Cardiac ventricle fibroblast (primary cell): ENCODE measurements around the gene KCNQ4. TPM values are rescaled to one million over a fixed set of nuclear protein-coding genes. Genes with fewer than 3 reads are reported as not detected.

Experiments used
- total RNA-seq: library from RNA; depleted of rRNA; stranded (reverse); fragments of >200 nt; gene quantifications from 2 replicates; pipeline ENCODE4 v1.2.3, GENCODE V29; 2015

KCNQ4 gene
- 0.10 TPM in 1 of 2 replicates, not detected in the other for total RNA-seq

DNA sequence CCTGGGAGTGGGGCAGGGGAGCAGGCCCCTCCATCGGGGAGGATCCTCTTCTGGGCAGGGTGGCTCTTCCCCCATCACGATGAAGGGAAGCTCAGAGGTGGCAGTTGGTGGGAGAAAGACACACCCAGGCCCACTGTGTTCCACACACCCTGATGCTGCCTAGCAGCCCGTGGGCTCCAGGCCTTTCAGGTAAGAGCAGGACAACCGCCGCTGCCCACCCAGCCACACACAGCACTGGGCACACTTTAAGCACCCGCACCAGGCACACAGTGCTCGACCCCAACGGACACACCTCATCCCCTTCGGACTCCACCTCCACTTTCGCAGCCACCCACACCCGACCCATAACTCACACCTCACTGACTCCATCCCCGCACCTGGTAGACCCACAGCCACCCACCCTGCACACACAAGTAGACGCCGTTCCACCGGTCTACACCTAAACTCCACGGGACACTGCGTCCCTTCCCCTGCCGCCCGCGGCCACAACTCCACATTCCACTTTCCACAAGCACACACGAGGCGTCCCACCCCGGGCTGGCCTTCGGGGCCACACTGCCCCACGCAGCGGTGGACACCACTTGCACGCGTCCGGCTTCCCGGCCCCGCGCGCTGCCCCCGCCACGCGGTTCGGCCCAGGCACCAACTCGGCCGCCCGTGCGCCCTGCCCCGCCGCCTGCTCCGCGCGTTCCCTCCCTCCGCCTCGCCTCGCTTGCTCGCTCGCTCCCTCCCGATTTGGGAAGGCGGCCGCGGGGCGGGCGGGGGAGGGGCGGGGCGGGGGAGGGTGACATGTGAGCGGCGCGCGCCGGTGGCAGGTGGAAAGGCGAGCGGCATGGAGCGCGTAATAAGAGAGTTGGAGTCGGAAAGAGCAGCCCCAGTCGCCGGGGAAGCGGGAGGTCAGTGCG is at the start of gene KCNQ4:
Gene KCNQ4 (plus strand): TSS at position 787 of the 905 bp plus-strand sequence. CDS start 307 bp downstream, outside the sequence.

DNA sequence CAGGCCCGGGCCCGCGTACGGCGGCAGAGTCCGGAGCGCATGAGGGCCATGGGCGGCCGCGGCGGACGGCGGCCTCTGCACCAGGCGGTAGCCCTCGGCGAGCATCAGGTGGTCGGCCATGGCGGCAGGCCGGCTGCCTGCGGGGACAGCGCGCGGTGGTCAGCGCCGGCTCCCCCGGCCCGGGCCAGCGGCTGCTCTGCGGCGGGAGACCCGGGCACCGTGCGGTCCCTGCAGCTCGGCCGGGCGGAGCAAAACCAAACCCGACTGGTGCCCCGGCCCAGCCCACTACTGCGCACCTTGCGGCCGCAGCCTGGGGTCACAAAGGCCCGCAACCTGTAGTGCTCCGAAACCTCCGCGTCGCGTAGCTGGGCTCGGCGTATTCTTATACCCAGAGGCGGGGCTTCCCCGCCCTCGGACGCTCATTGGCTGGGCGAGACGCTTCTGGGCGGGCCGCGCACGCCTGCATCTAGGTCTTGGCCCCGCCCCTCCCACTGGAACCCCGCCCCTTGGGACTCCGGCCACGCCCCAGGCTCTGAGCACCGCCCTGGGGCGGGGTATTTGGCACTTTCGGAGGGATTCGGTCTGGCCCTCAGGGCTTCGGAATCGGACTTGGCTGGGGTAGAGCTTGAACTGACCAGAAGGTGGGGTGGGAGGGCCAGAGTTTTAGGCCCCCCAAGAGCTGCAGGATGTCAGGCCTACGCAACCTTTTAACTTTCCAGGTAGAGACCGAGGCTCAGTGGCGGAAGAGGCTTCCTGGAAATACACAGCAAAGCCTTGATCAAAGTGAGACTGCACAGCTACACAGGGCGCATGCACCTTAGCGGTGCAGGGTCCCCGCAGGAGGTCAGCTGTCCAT is 78.6 kb downstream of the KCNQ4 start, which contains the start of gene CITED4:
Gene CITED4 (minus strand): TSS at position 356 of the 856 bp plus-strand sequence. CDS start 236 bp downstream, at position 120.

Other genes starting within 250 kb of the KCNQ4 start
- gene RIMS3, start 118.1 kb upstream of the KCNQ4 start, total RNA-seq, result 0.05 and 0.06 TPM in 2 replicates
- 17.3 and 17.9 TPM in 2 replicates for gene NFYC, start 92.1 kb upstream of the KCNQ4 start, total RNA-seq
- 4.3 and 7.2 TPM in 2 replicates for gene CITED4, start 78.6 kb downstream of the KCNQ4 start, total RNA-seq
- 15.2 and 20.7 TPM in 2 replicates for gene CTPS1, start 195.9 kb downstream of the KCNQ4 start, total RNA-seq
- gene SLFNL1, start 237.9 kb downstream of the KCNQ4 start, total RNA-seq, result 0.12 and 0.15 TPM in 2 replicates